ENCODE data around the gene TECTA.

- TF ChIP-seq CTCF (IDR thresholded peaks at IDR 0.05) (no peak), POLR2A (IDR thresholded peaks at IDR 0.05) (no peak)
These were observed 34.4 kb upstream of the TECTA start for GRCh38 chr11:121066623-121067022.
